WTC11 (cell line): ENCODE data around the gene PAQR3. TPM values are rescaled to one million over a fixed set of nuclear protein-coding genes. Genes with fewer than 3 reads are reported as not detected.

Source experiments
- ATAC-seq: fragments of 200-7000 bp; cut with Tn5 transposase; 2 replicates; pipeline ENCODE4 v1.10.0; 2021; ENCODE audit warnings: mild to moderate bottlenecking, moderate library complexity
- CTCF ChIA-PET: fragments of 300-600 bp; sonication (Branson Sonifier 250); formaldehyde crosslinking; loops from one replicate; lab custom pipeline; 2021; ENCODE audit warnings: antibody characterized with exemption; lab: Charles Lee
- POLR2A ChIA-PET: fragments of 350-600 bp; sonication (Branson Sonifier 250); formaldehyde crosslinking; loops from one replicate; lab custom pipeline; 2021; ENCODE audit warnings: antibody characterized with exemption; lab: Charles Lee
- DNase-seq: peaks from one replicate; pipeline ENCODE4 v3.0.0; 2021; ENCODE audit warnings: low spot score
- H3K27ac Mint-ChIP-seq: 2 replicates; pipeline ENCODE4 v1.8.0; 2021; ENCODE audit warnings: mixed read lengths
- H3K27me3 Mint-ChIP-seq: 2 replicates; pipeline ENCODE4 v1.8.0; 2021; ENCODE audit warnings: low read depth, mild to moderate bottlenecking, moderate library complexity, mixed read lengths
- H3K36me3 Mint-ChIP-seq: 2 replicates; pipeline ENCODE4 v1.8.0; 2021; ENCODE audit warnings: mixed read lengths
- H3K4me1 Mint-ChIP-seq: 2 replicates; pipeline ENCODE4 v1.8.0; 2022; ENCODE audit warnings: mixed read lengths
- H3K4me3 Mint-ChIP-seq: 2 replicates; pipeline ENCODE4 v1.8.0; 2021; ENCODE audit warnings: mild to moderate bottlenecking, moderate library complexity, mixed read lengths
- H3K9me3 Mint-ChIP-seq: 2 replicates; pipeline ENCODE4 v1.8.0; 2021; ENCODE audit warnings: mixed read lengths
- CBFB ChIP-seq: sonication (generic); formaldehyde crosslinking; IDR thresholded peaks from 2 replicates; pipeline ENCODE4 v1.8.1; 2022; ENCODE audit warnings: mild to moderate bottlenecking, low read depth, missing genetic modification reagents
- CDX4 ChIP-seq: fragments of 250-450 bp; sonication (Bioruptor Pico); IDR thresholded peaks from 2 replicates; pipeline ENCODE4 v1.9.0; 2021; ENCODE audit warnings: moderate library complexity, mild to moderate bottlenecking, inconsistent platforms, borderline replicate concordance
- CREB1 ChIP-seq: sonication (generic); formaldehyde crosslinking; IDR thresholded peaks from 2 replicates; pipeline ENCODE4 v1.8.0; 2023; ENCODE audit warnings: mild to moderate bottlenecking, missing genetic modification reagents
- CTCF ChIP-seq: fragments of 200-600 bp; IDR thresholded peaks from 2 replicates; pipeline ENCODE4 v1.8.0; 2022; ENCODE audit warnings: antibody characterized with exemption
- E2F4 ChIP-seq: sonication (generic); formaldehyde crosslinking; IDR thresholded peaks from 2 replicates; pipeline ENCODE4 v1.8.1; 2022; ENCODE audit warnings: low read depth, mild to moderate bottlenecking, moderate library complexity, missing genetic modification reagents, borderline replicate concordance
- FOXP1 ChIP-seq: sonication (generic); formaldehyde crosslinking; IDR thresholded peaks from 2 replicates; pipeline ENCODE4 v1.8.0; 2022; ENCODE audit warnings: missing genetic modification reagents, mild to moderate bottlenecking, moderate library complexity, borderline replicate concordance
- HMGXB4 ChIP-seq: sonication (generic); formaldehyde crosslinking; IDR thresholded peaks from 2 replicates; pipeline ENCODE4 v1.8.1; 2023; ENCODE audit warnings: mild to moderate bottlenecking, moderate library complexity, missing genetic modification reagents
- IRF2 ChIP-seq: sonication (generic); formaldehyde crosslinking; IDR thresholded peaks from 2 replicates; pipeline ENCODE4 v1.8.0; 2022; ENCODE audit warnings: low read depth, missing genetic modification reagents, borderline replicate concordance
- PRRX2 ChIP-seq: fragments of 250-450 bp; sonication (Bioruptor Pico); IDR thresholded peaks from 2 replicates; pipeline ENCODE4 v1.8.0; 2021; ENCODE audit warnings: mild to moderate bottlenecking
- RELA ChIP-seq: sonication (generic); formaldehyde crosslinking; IDR thresholded peaks from 2 replicates; pipeline ENCODE4 v1.8.1; 2022; ENCODE audit warnings: missing genetic modification reagents, mild to moderate bottlenecking, borderline replicate concordance
- ZMAT4 ChIP-seq: fragments of 250-450 bp; sonication (Bioruptor Pico); IDR thresholded peaks from 2 replicates; pipeline ENCODE4 v1.9.0; 2021; ENCODE audit warnings: mild to moderate bottlenecking
- total RNA-seq: library from RNA; stranded (reverse); gene quantifications from 3 replicates; pipeline ENCODE4 v1.2.3, GENCODE V29; 2021

The PAQR3 gene
- total RNA-seq, 1 experiment from 2014 or later, result 28.1 TPM

GRCh38 chr4:78960926-78961325 lies 21.7 kb upstream of the PAQR3 start (continued):
- TF ChIP-seq E2F4 (CRISPR knock-in tag) (no peak), ZMAT4 (CRISPR knock-in tag) (no peak), RELA (CRISPR knock-in tag) (no peak), CDX4 (no peak), FOXP1 (no peak)

- no peaks in the 10 kb centered on the region for H3K27me3 Mint-ChIP-seq
- peak; percentile 56; the same call in 1 of the 2 replicates for ATAC-seq
- ChIA-PET POLR2A (no interaction called here), CTCF (interaction anchor here (0.6 kb wide), 2 partner anchors 85 to 1379 kb away, joined by 3 read pairs; partner anchors contain the start of gene CFAP299)
- DNase-seq, result no peak
- no peak overlapping the region for H3K4me3 Mint-ChIP-seq
- no peaks in the 10 kb centered on the region for H3K36me3 Mint-ChIP-seq
- H3K9me3 Mint-ChIP-seq, result no peaks in the 10 kb centered on the region
- TF ChIP-seq IRF2 (CRISPR knock-in tag) (no peak), CBFB (CRISPR knock-in tag) (no peak), PRRX2 (CRISPR knock-in tag) (no peak)
- no peak overlapping the region for H3K27ac Mint-ChIP-seq
- H3K4me1 Mint-ChIP-seq, result no peaks in the 10 kb centered on the region
These were observed 17.7 kb upstream of the PAQR3 start for GRCh38 chr4:78956975-78957374.

- Mint-ChIP-seq H3K4me3 (no peak overlapping the region), H3K4me1 (no peaks in the 10 kb centered on the region), H3K36me3 (no peaks in the 10 kb centered on the region), H3K27me3 (no peaks in the 10 kb centered on the region), H3K9me3 (no peaks in the 10 kb centered on the region), H3K27ac (no peak overlapping the region)
- POLR2A ChIA-PET, result interaction anchor here (0.6 kb wide), 1 partner anchor 13 kb away, joined by 3 read pairs; no protein-coding TSS in a partner anchor
- peak; percentile 86 for ATAC-seq
- peak; percentile 37 for DNase-seq
- CTCF ChIA-PET, result interaction anchor here (0.8 kb wide), 2 partner anchors 284 to 1231 kb away, joined by 4 read pairs; no protein-coding TSS in a partner anchor
- TF ChIP-seq HMGXB4 (CRISPR knock-in tag) (0 out of 2 replicates have a peak, but pooled peaks have one; percentile 31), CREB1 (CRISPR knock-in tag) (no peak), CTCF (peak; percentile 57), RELA (CRISPR knock-in tag) (no peak)
These were observed 14.8 kb upstream of the PAQR3 start for GRCh38 chr4:78953769-78954666.

- no peak for ATAC-seq
- H3K9me3 Mint-ChIP-seq, result no peaks in the 10 kb centered on the region
- no peak overlapping the region for H3K27ac Mint-ChIP-seq
- ChIA-PET POLR2A (interaction anchor here (0.6 kb wide), 1 partner anchor 14 kb away, joined by 3 read pairs; no protein-coding TSS in a partner anchor), CTCF (interaction anchor here (0.8 to 1.2 kb wide), 5 partner anchors 12 to 1263 kb away, joined by 3 to 4 read pairs (median 3); no protein-coding TSS in a partner anchor)
- H3K4me3 Mint-ChIP-seq, result no peak overlapping the region
- H3K4me1 Mint-ChIP-seq, result no peaks in the 10 kb centered on the region
- no peaks in the 10 kb centered on the region for H3K36me3 Mint-ChIP-seq
- H3K27me3 Mint-ChIP-seq, result no peaks in the 10 kb centered on the region
- no peak for DNase-seq
- no peak for TF ChIP-seq ZMAT4 (CRISPR knock-in tag)
These were observed 14.0 kb upstream of the PAQR3 start for GRCh38 chr4:78953231-78953630.
